T-helper 17 cell (primary cell): ENCODE data around the gene SF3B6. TPM values are rescaled to one million over a fixed set of nuclear protein-coding genes. Genes with fewer than 3 reads are reported as not detected.

Source experiments
- ATAC-seq: fragments of 150-1000 bp; cut with Tn5 transposase; 2 replicates; pipeline ENCODE4 v1.10.0; 2021; ENCODE audit warnings: mild to moderate bottlenecking, moderate library complexity
- DNase-seq, 3 donors: peaks; one replicate each; pipeline versions ENCODE4 v3.0.0 to v3.0.0-alpha.2; 2020 to 2021
- H3K9me3 ChIP-seq: one replicate; pipeline ENCODE4 v1.7.0; 2013; ENCODE audit warnings: low read length, mild to moderate bottlenecking; ENCODE audit not compliant: control insufficient read depth, poor library complexity, severe bottlenecking
- H3K27ac Mint-ChIP-seq: one replicate; pipeline ENCODE4 v1.8.0; 2022; ENCODE audit warnings: mild to moderate bottlenecking, moderate library complexity, mixed read lengths
- H3K27me3 Mint-ChIP-seq: one replicate; pipeline ENCODE4 v1.8.0; 2022; ENCODE audit warnings: mixed read lengths
- H3K36me3 Mint-ChIP-seq: one replicate; pipeline ENCODE4 v1.8.0; 2022; ENCODE audit warnings: low read depth, mixed read lengths
- H3K4me1 Mint-ChIP-seq: one replicate; pipeline ENCODE4 v1.8.0; 2022; ENCODE audit warnings: mild to moderate bottlenecking, mixed read lengths
- H3K4me3 Mint-ChIP-seq: one replicate; pipeline ENCODE4 v1.8.0; 2022; ENCODE audit warnings: mild to moderate bottlenecking, moderate library complexity, mixed read lengths
- total RNA-seq, 4 donors: library from RNA in 2 of 4; stranded (reverse) in 2 of 4; gene quantifications; one replicate each; pipeline ENCODE4 v1.2.3 and lab custom pipeline; 2022 to 2026

Gene SF3B6
- total RNA-seq, 2 donors from 2014 or later: 48.8 to 51.5 TPM

- H3K36me3 Mint-ChIP-seq: no peaks in the 10 kb centered on the region
- no peaks in the 10 kb centered on the region for H3K27me3 Mint-ChIP-seq
- no peak overlapping the region for H3K27ac Mint-ChIP-seq
Observed at GRCh38 chr2:24055750-24056149, 20.4 kb downstream of the SF3B6 start.

GRCh38 chr2:24054366-24055010 lies 21.6 kb downstream of the SF3B6 start:
- H3K4me3 Mint-ChIP-seq: no peak overlapping the region
- H3K27ac Mint-ChIP-seq: no peak overlapping the region
- H3K9me3 ChIP-seq: no peaks in the 10 kb centered on the region
- H3K27me3 Mint-ChIP-seq: no peaks in the 10 kb centered on the region
- no peak for DNase-seq
- no peaks in the 10 kb centered on the region for H3K36me3 Mint-ChIP-seq
- ATAC-seq: no peak
- H3K4me1 Mint-ChIP-seq: peaks cover 4% of the 10 kb centered on the region

More at GRCh38 chr2:24055750-24056149, 20.4 kb downstream of the SF3B6 start:
- no peaks in the 10 kb centered on the region for H3K9me3 ChIP-seq
- DNase-seq (no peak), ATAC-seq (no peak)
- H3K4me3 Mint-ChIP-seq: no peak overlapping the region
- peaks cover 4% of the 10 kb centered on the region for H3K4me1 Mint-ChIP-seq

GRCh38 chr2:24052951-24053350 lies 23.2 kb downstream of the SF3B6 start:
- DNase-seq: no peak
- ATAC-seq: no peak
- H3K36me3 Mint-ChIP-seq: no peaks in the 10 kb centered on the region
- H3K27ac Mint-ChIP-seq: no peak overlapping the region
- no peaks in the 10 kb centered on the region for H3K9me3 ChIP-seq
- peaks cover 6% of the 10 kb centered on the region for H3K4me1 Mint-ChIP-seq
- H3K27me3 Mint-ChIP-seq: no peaks in the 10 kb centered on the region
- H3K4me3 Mint-ChIP-seq: no peak overlapping the region

- ATAC-seq (no peak), DNase-seq (no peak)
- no peaks in the 10 kb centered on the region for H3K9me3 ChIP-seq
- peaks cover 16% of the 10 kb centered on the region for H3K4me1 Mint-ChIP-seq
- no peak overlapping the region for H3K27ac Mint-ChIP-seq
- no peak overlapping the region for H3K4me3 Mint-ChIP-seq
- no peaks in the 10 kb centered on the region for H3K27me3 Mint-ChIP-seq
- peaks cover 3% of the 10 kb centered on the region for H3K36me3 Mint-ChIP-seq
Observed at GRCh38 chr2:24051833-24052232, 24.3 kb downstream of the SF3B6 start.

- ATAC-seq: no peak
- peak in 1 of 3 donors; percentile 15 for DNase-seq
- H3K9me3 ChIP-seq: no peaks in the 10 kb centered on the region
- no peak overlapping the region for H3K27ac Mint-ChIP-seq
- peak overlapping the region; percentile 87 for H3K4me3 Mint-ChIP-seq
- H3K36me3 Mint-ChIP-seq: peaks cover 3% of the 10 kb centered on the region
- H3K4me1 Mint-ChIP-seq: peaks cover 18% of the 10 kb centered on the region
- no peaks in the 10 kb centered on the region for H3K27me3 Mint-ChIP-seq
Observed at GRCh38 chr2:24050041-24050979, 25.8 kb downstream of the SF3B6 start.

GRCh38 chr2:24049485-24050021 lies 26.6 kb downstream of the SF3B6 start, which contains the start of gene FKBP1B:
Gene FKBP1B (plus strand): TSS chr2:24049741. CDS start chr2:24049850, 109 bp downstream.
- no peaks in the 10 kb centered on the region for H3K9me3 ChIP-seq
- Mint-ChIP-seq H3K36me3 (peaks cover 3% of the 10 kb centered on the region), H3K27ac (no peak within 1 kb of the TSS), H3K4me1 (peaks cover 22% of the 10 kb centered on the region), H3K27me3 (no peaks in the 10 kb centered on the region), H3K4me3 (peak within 1 kb of the TSS; percentile 87)
- DNase-seq (peak; percentile 17 to 68 (median 61)), ATAC-seq (no peak)

- Mint-ChIP-seq H3K36me3 (peaks cover 3% of the 10 kb centered on the region), H3K4me1 (peaks cover 19% of the 10 kb centered on the region), H3K27ac (no peak overlapping the region), H3K27me3 (no peaks in the 10 kb centered on the region), H3K4me3 (peak overlapping the region; percentile 87)
- DNase-seq (no peak), ATAC-seq (no peak)
- no peaks in the 10 kb centered on the region for H3K9me3 ChIP-seq
Observed at GRCh38 chr2:24048769-24049484, 27.2 kb downstream of the SF3B6 start.

GRCh38 chr2:24047703-24048033 lies 28.5 kb downstream of the SF3B6 start:
- H3K36me3 Mint-ChIP-seq: peaks cover 3% of the 10 kb centered on the region
- peaks cover 19% of the 10 kb centered on the region for H3K4me1 Mint-ChIP-seq
- H3K27ac Mint-ChIP-seq: peak overlapping the region; percentile 98
- H3K4me3 Mint-ChIP-seq: peak overlapping the region; percentile 100
- DNase-seq (no peak), ATAC-seq (no peak)
- H3K27me3 Mint-ChIP-seq: no peaks in the 10 kb centered on the region
- no peaks in the 10 kb centered on the region for H3K9me3 ChIP-seq

GRCh38 chr2:24046930-24047702 lies 29.0 kb downstream of the SF3B6 start, which contains the start of gene WDCP:
Gene WDCP (minus strand): TSS chr2:24047391. CDS start chr2:24039494, 7,897 bp downstream.
- Mint-ChIP-seq H3K27me3 (no peaks in the 10 kb centered on the region), H3K4me1 (peaks cover 19% of the 10 kb centered on the region), H3K27ac (peak within 1 kb of the TSS; percentile 98), H3K36me3 (peaks cover 3% of the 10 kb centered on the region), H3K4me3 (peak within 1 kb of the TSS; percentile 100)
- peak; percentile 100 for ATAC-seq
- no peaks in the 10 kb centered on the region for H3K9me3 ChIP-seq
- DNase-seq: peak; percentile 78 to 87 (median 81)

GRCh38 chr2:24046599-24046929 lies 29.6 kb downstream of the SF3B6 start:
- DNase-seq (no peak), ATAC-seq (no peak)
- Mint-ChIP-seq H3K4me1 (peaks cover 19% of the 10 kb centered on the region), H3K27ac (peak overlapping the region; percentile 98), H3K36me3 (peaks cover 3% of the 10 kb centered on the region), H3K4me3 (peak overlapping the region; percentile 100), H3K27me3 (no peaks in the 10 kb centered on the region)
- no peaks in the 10 kb centered on the region for H3K9me3 ChIP-seq

GRCh38 chr2:24045511-24046508 lies 30.3 kb downstream of the SF3B6 start:
- Mint-ChIP-seq H3K4me3 (peak overlapping the region; percentile 33), H3K27me3 (no peaks in the 10 kb centered on the region), H3K27ac (no peak overlapping the region), H3K4me1 (peaks cover 19% of the 10 kb centered on the region), H3K36me3 (peaks cover 3% of the 10 kb centered on the region)
- ATAC-seq (no peak), DNase-seq (no peak)
- H3K9me3 ChIP-seq: no peaks in the 10 kb centered on the region
